K562 (cell line): ENCODE measurements around the gene VWA3A. TPM values are rescaled to one million over a fixed set of nuclear protein-coding genes. Genes with fewer than 3 reads are reported as not detected.

Experiments used
- ADNP ChIP-seq: fragments of 200-800 bp; sonication (Bioruptor generic); IDR thresholded peaks from 2 replicates; pipeline ENCODE4 v1.6.1; 2016; ENCODE audit warnings: missing genetic modification characterization, missing compliant biosample characterization
- AFF1 ChIP-seq, 2 experiments: fragments of 450-650 bp; IDR thresholded peaks; 2 replicates each; pipeline ENCODE4 v1.6.1; 2018; ENCODE audit warnings: mild to moderate bottlenecking in 2 of 2, low read depth in 1 of 2; ENCODE audit not compliant: partially characterized antibody in 2 of 2
- ARNT ChIP-seq, 2 experiments: fragments of 450-650 bp; IDR thresholded peaks; 2 replicates each; pipeline ENCODE4 v1.6.1; 2016; ENCODE audit warnings: mild to moderate bottlenecking in 1 of 2
- BRD9 ChIP-seq: fragments of 450-650 bp; IDR thresholded peaks from 2 replicates; pipeline ENCODE4 v1.6.1; 2018; ENCODE audit warnings: low read depth; ENCODE audit not compliant: partially characterized antibody
- CHAMP1 ChIP-seq: fragments of 450-650 bp; IDR thresholded peaks from 2 replicates; pipeline ENCODE4 v1.6.1; 2016; ENCODE audit warnings: mild to moderate bottlenecking
- ELF1 ChIP-seq: fragments of 200-800 bp; sonication (Bioruptor generic); IDR thresholded peaks from 2 replicates; pipeline ENCODE4 v1.6.1; 2016; ENCODE audit warnings: missing genetic modification characterization, missing compliant biosample characterization
- FOXJ2 ChIP-seq: fragments of 200-800 bp; sonication (Bioruptor generic); IDR thresholded peaks from 2 replicates; pipeline ENCODE4 v1.6.1; 2016; ENCODE audit warnings: missing genetic modification characterization, missing compliant biosample characterization
- GTF2E2 ChIP-seq: fragments of 200-800 bp; sonication (Bioruptor generic); IDR thresholded peaks from 2 replicates; pipeline ENCODE4 v1.6.1; 2016; ENCODE audit warnings: missing genetic modification characterization, missing compliant biosample characterization
- LEF1 ChIP-seq: fragments of 450-650 bp; IDR thresholded peaks from 2 replicates; pipeline ENCODE4 v1.6.1; 2016; ENCODE audit warnings: mild to moderate bottlenecking
- MAFK ChIP-seq: IDR thresholded peaks from 2 replicates; pipeline ENCODE4 v1.6.1; 2011; ENCODE audit warnings: low read length, improper control_type of control experiment
- MEIS2 ChIP-seq: fragments of 450-650 bp; IDR thresholded peaks from 2 replicates; pipeline ENCODE4 v1.6.1; 2014; ENCODE audit warnings: mild to moderate bottlenecking; ENCODE audit not compliant: partially characterized antibody
- NFATC3 ChIP-seq: fragments of 450-650 bp; IDR thresholded peaks from 2 replicates; pipeline ENCODE4 v1.6.1; 2017; ENCODE audit warnings: mild to moderate bottlenecking
- OTX1 ChIP-seq: fragments of 450-650 bp; formaldehyde crosslinking; IDR thresholded peaks from 2 replicates; pipeline ENCODE4 v1.4.0; 2022; ENCODE audit warnings: mild to moderate bottlenecking
- PKNOX1 ChIP-seq: fragments of 450-650 bp; IDR thresholded peaks from 2 replicates; pipeline ENCODE4 v1.6.1; 2016
- POLR2A ChIP-seq: fragments of 450-650 bp; conservative IDR thresholded peaks from 2 replicates; pipeline ENCODE4 v1.6.1; 2016
- POLR2H ChIP-seq: IDR thresholded peaks from 2 replicates; pipeline ENCODE4 v1.6.1; 2016; ENCODE audit warnings: missing genetic modification characterization, low read depth, mild to moderate bottlenecking, control low read depth, missing compliant biosample characterization, moderate library complexity
- RAD51 ChIP-seq: fragments of 450-650 bp; IDR thresholded peaks from 2 replicates; pipeline ENCODE4 v1.7.1; 2016; ENCODE audit warnings: low read depth, mild to moderate bottlenecking, borderline replicate concordance
- SMARCA4 ChIP-seq: fragments of 450-650 bp; IDR thresholded peaks from 2 replicates; pipeline ENCODE4 v1.6.1; 2016
- SRSF1 ChIP-seq: fragments of 200-400 bp; formaldehyde crosslinking; IDR thresholded peaks from 2 replicates; pipeline ENCODE4 v1.6.1; 2017; ENCODE audit warnings: mild to moderate bottlenecking, low read depth, low read length, moderate library complexity
- SUPT5H ChIP-seq: fragments of 450-650 bp; IDR thresholded peaks from 2 replicates; pipeline ENCODE4 v1.6.1; 2016
- ZC3H8 ChIP-seq: fragments of 450-650 bp; IDR thresholded peaks from 2 replicates; pipeline ENCODE4 v1.6.1; 2017
- ZNF431 ChIP-seq: sonication (generic); formaldehyde crosslinking; IDR thresholded peaks from 2 replicates; pipeline ENCODE4 v1.8.0; 2022; ENCODE audit warnings: mild to moderate bottlenecking, missing genetic modification reagents
- ZNF740 ChIP-seq, 3 experiments: fragments of 200-800 bp in 1 of 3; sonication (Bioruptor generic) in 1 of 3; sonication (generic) in 1 of 3; formaldehyde crosslinking in 1 of 3; IDR thresholded peaks; 2 replicates each; pipeline versions ENCODE4 v1.6.1 to v1.8.0; 2016 to 2022; ENCODE audit warnings: mild to moderate bottlenecking in 2 of 3, missing compliant biosample characterization in 2 of 3, missing genetic modification characterization in 2 of 3, missing genetic modification reagents in 1 of 3
- polyA plus RNA-seq, 8 experiments: library from polyadenylated mRNA; depleted of rRNA in 4 of 8; stranded (reverse) in 5 of 8; unstranded in 3 of 8; fragments of >200 nt; fragmentation: Nextera tagmentation in 2 of 8; fragmentation: Illumina TruSeq in 1 of 8; extraction: Ambion mirVana in 2 of 8; extraction: Trizol in 1 of 8; gene quantifications; 2 replicates each; pipeline versions ENCODE4 v1.2.1 to v1.2.3, GENCODE V29; 2011 to 2014; ENCODE audit warnings: inconsistent platforms in 1 of 8, missing spikeins in 1 of 8
- total RNA-seq, 7 experiments: library from RNA; depleted of rRNA in 6 of 7; stranded (reverse); fragments of >200 nt in 6 of 7; fragmentation: Illumina TruSeq in 2 of 7; extraction: Trizol in 2 of 7; gene quantifications; 2 replicates each; pipeline versions ENCODE4 v1.2.1 to v1.2.3, GENCODE V29; 2011 to 2021; ENCODE audit warnings: low replicate concordance in 1 of 7

The VWA3A gene
- total and polyA plus RNA-seq, 9 of the 15 experiments (the other 6 are each of a cell fraction or from before 2014, with no cell fraction given) = not detected

GRCh38 chr16:22205577-22206012 lies 113.3 kb downstream of the VWA3A start (continued):
- TF ChIP-seq MEIS2 (no peak), MAFK (peak; percentile 40; the same call in 1 of the 2 replicates), RAD51 (0 out of 2 replicates have a peak, but pooled peaks have one; percentile 9), OTX1 (peak; percentile 7; the same call in 1 of the 2 replicates), NFATC3 (peak; percentile 70; the same call in 1 of the 2 replicates), AFF1 (IDR thresholded peaks at IDR 0.05; ENCODE audit: low read depth in 1 of 2, partially characterized antibody in 2 of 2) (peak in 1 of 2 experiments; percentile 67), LEF1 (peak; percentile 21; the same call in 1 of the 2 replicates), ADNP (tag) (peak; percentile 82), CHAMP1 (0 out of 2 replicates have a peak, but pooled peaks have one; percentile 30), ARNT (IDR thresholded peaks at IDR 0.05) (peak; percentile 57 to 74; a peak in 2 of 4 replicates), PKNOX1 (peak; percentile 7; the same call in 1 of the 2 replicates), GTF2E2 (peak; percentile 61; the same call in 1 of the 2 replicates), SMARCA4 (peak; percentile 44; the same call in 1 of the 2 replicates), ZNF740 (CRISPR knock-in tag; IDR thresholded peaks at IDR 0.05) (no peak), ZNF740 (tag; IDR thresholded peaks at IDR 0.05) (no peak), POLR2A (peak; percentile 88), ELF1 (peak; percentile 87), ZNF431 (no peak), SRSF1 (no peak), SUPT5H (peak; percentile 85), ZC3H8 (no peak), BRD9 (peak; percentile 86), POLR2H (tag) (peak; percentile 95), FOXJ2 (tag) (no peak)
